Suppressor macrophage treated with lipopolysaccharide for 1 hour (primary cell): Measurements from ENCODE around the gene CAMK1D.

Source experiments
- DNase-seq, 3 donors: peaks; one replicate each; pipeline ENCODE4 v3.0.0-alpha.2; 2020 to 2022

CAMK1D gene

GRCh38 chr10:12602521-12602920, 253.2 kb downstream of the CAMK1D start:
- peak in 2 of 3 donors; percentile 17 to 26 for DNase-seq

GRCh38 chr10:12603766-12604470, 254.6 kb downstream of the CAMK1D start:
- no peak for DNase-seq

GRCh38 chr10:12605580-12606405, 256.4 kb downstream of the CAMK1D start:
- peak; percentile 66 to 83 (median 83) for DNase-seq

GRCh38 chr10:12606461-12606860, 257.1 kb downstream of the CAMK1D start:
- DNase-seq: no peak

- no peak for DNase-seq
Observed at GRCh38 chr10:12608761-12609160, 259.4 kb downstream of the CAMK1D start.

- DNase-seq: no peak
Observed at GRCh38 chr10:12609435-12609834, 260.1 kb downstream of the CAMK1D start.

GRCh38 chr10:12613136-12613535, 263.8 kb downstream of the CAMK1D start:
- no peak for DNase-seq

GRCh38 chr10:12614177-12614995, 265.0 kb downstream of the CAMK1D start:
- no peak for DNase-seq

GRCh38 chr10:12615296-12616220, 266.2 kb downstream of the CAMK1D start:
- no peak for DNase-seq

GRCh38 chr10:12617191-12618175, 268.1 kb downstream of the CAMK1D start:
- DNase-seq: peak; percentile 75 to 93 (median 87)

GRCh38 chr10:12622016-12622415, 272.7 kb downstream of the CAMK1D start:
- DNase-seq: no peak

- no peak for DNase-seq
Observed at GRCh38 chr10:12622691-12623090, 273.3 kb downstream of the CAMK1D start.

GRCh38 chr10:12625393-12626023, 276.2 kb downstream of the CAMK1D start:
- no peak for DNase-seq

GRCh38 chr10:12628153-12628552, 278.8 kb downstream of the CAMK1D start:
- no peak for DNase-seq

GRCh38 chr10:12628964-12629766, 279.8 kb downstream of the CAMK1D start:
- no peak for DNase-seq

GRCh38 chr10:12629767-12630165, 280.4 kb downstream of the CAMK1D start:
- DNase-seq: no peak

- no peak for DNase-seq
Observed at GRCh38 chr10:12631216-12631615, 281.9 kb downstream of the CAMK1D start.

GRCh38 chr10:12631787-12632562, 282.6 kb downstream of the CAMK1D start:
- no peak for DNase-seq
